K562 (cell line): Measurements from ENCODE around the gene MANBA. TPM values are rescaled to one million over a fixed set of nuclear protein-coding genes. Genes with fewer than 3 reads are reported as not detected.

ENCODE experiments used
- ATAC-seq: fragments of 200-7000 bp; cut with Tn5 transposase; 3 replicates; pipeline ENCODE4 v1.9.1; 2020; ENCODE audit warnings: moderate library complexity
- BruUV-seq: library from RNA; stranded (reverse); fragments of 400-500 nt; replicated peaks from 2 replicates; lab custom pipeline; 2021; lab: Mats Ljungman, UMichigan
- CTCF ChIA-PET: fragments of 300-600 bp; formaldehyde crosslinking; extraction: SDS; loops from one replicate; lab custom pipeline; 2021; ENCODE audit warnings: low intra/inter-chr PET ratio; lab: Yijun Ruan, JAX
- POLR2A ChIA-PET: fragments of 300-600, 350-650 bp; sonication (Branson Sonifier 250); formaldehyde crosslinking; extraction: SDS; loops from one replicate; lab custom pipeline; 2021; ENCODE audit warnings: antibody characterized with exemption, inconsistent platforms; lab: Yijun Ruan, JAX
- DNase-seq, 4 experiments: peaks; one replicate each; pipeline versions ENCODE4 v3.0.0 to v3.0.0-alpha.2; 2011 to 2018; ENCODE audit warnings: low spot score in 3 of 4, mixed read lengths in 3 of 4; ENCODE audit errors: extremely low read depth in 1 of 4
- FAIRE-seq: peaks from 2 replicates; lab custom pipeline; 2011; peaks lifted over from hg19 to GRCh38; lab: Jason Lieb, UNC
- H2AFZ ChIP-seq: 2 replicates; pipeline ENCODE4 v1.6.0; 2011; ENCODE audit warnings: low read depth, low read length, control low read depth, inconsistent platforms
- H3K27ac ChIP-seq: fragments of 200-600 bp; 3 replicates; pipeline ENCODE4 v1.8.0; 2011; ENCODE audit warnings: low read depth, mild to moderate bottlenecking, control low read depth, inconsistent platforms, low read length, moderate library complexity, mixed read lengths; ENCODE audit errors: extremely low read depth
- H3K27me3 ChIP-seq, 2 experiments: fragments of 300-600 bp in 1 of 2; 2 replicates in 1 of 2; 3 replicates in 1 of 2; pipeline versions ENCODE4 v1.6.0 to v1.8.0; 2011; ENCODE audit warnings: inconsistent platforms in 2 of 2, low read length in 2 of 2, mild to moderate bottlenecking in 1 of 2, mixed read lengths in 1 of 2, moderate library complexity in 1 of 2; ENCODE audit not compliant: control insufficient read depth in 2 of 2, insufficient read depth in 2 of 2
- H3K36me3 ChIP-seq: fragments of 300-600 bp; 3 replicates; pipeline ENCODE4 v1.8.0; 2011; ENCODE audit warnings: mild to moderate bottlenecking, low read length, inconsistent platforms; ENCODE audit not compliant: control insufficient read depth, insufficient read depth
- H3K4me1 ChIP-seq, 2 experiments: fragments of 200-600 bp in 1 of 2; replicated peaks in 1 of 2; 2 replicates in 1 of 2; 3 replicates in 1 of 2; pipeline versions ENCODE4 v1.5.1 to v1.8.0; 2011; ENCODE audit warnings: inconsistent platforms in 2 of 2, low read length in 2 of 2, mild to moderate bottlenecking in 1 of 2, mixed read lengths in 1 of 2, moderate library complexity in 1 of 2; ENCODE audit not compliant: control insufficient read depth in 2 of 2, insufficient read depth in 2 of 2
- H3K4me2 ChIP-seq: 2 replicates; pipeline ENCODE4 v1.6.1; 2011; ENCODE audit warnings: low read length, control low read depth, inconsistent platforms, mixed read lengths; ENCODE audit not compliant: insufficient read depth
- H3K4me3 ChIP-seq: fragments of 200-600 bp; sonication (generic), shearing (Covaris generic); 2 replicates; pipeline ENCODE4 v1.5.1; 2016; ENCODE audit warnings: control low read depth, inconsistent platforms
- H3K79me2 ChIP-seq: fragments of 200-600 bp; 3 replicates; pipeline ENCODE4 v1.8.0; 2011; ENCODE audit warnings: low read length, inconsistent platforms; ENCODE audit not compliant: control insufficient read depth, insufficient read depth
- H3K9ac ChIP-seq, 2 experiments: 2 replicates each; pipeline versions ENCODE4 v1.6.0 to v1.6.1; 2011; ENCODE audit warnings: low read depth in 2 of 2, low read length in 2 of 2, control low read depth in 1 of 2, inconsistent platforms in 1 of 2, mild to moderate bottlenecking in 1 of 2, mixed read lengths in 1 of 2; ENCODE audit not compliant: insufficient read depth in 1 of 2
- H3K9me1 ChIP-seq: one replicate; pipeline ENCODE4 v1.6.0; 2011; ENCODE audit warnings: inconsistent platforms, mild to moderate bottlenecking, low read length, moderate library complexity; ENCODE audit not compliant: control insufficient read depth, insufficient read depth
- H3K9me3 ChIP-seq: replicated peaks from 2 replicates; pipeline ENCODE4 v1.5.1; 2011; ENCODE audit warnings: low read depth, low read length, inconsistent platforms; ENCODE audit not compliant: control insufficient read depth, insufficient read depth
- H4K20me1 ChIP-seq: replicated peaks from 2 replicates; pipeline ENCODE4 v1.6.1; 2011; ENCODE audit warnings: low read length, inconsistent platforms, mixed read lengths; ENCODE audit not compliant: control insufficient read depth, insufficient read depth
- ATF3 ChIP-seq, 2 experiments: fragments of 450-650 bp in 1 of 2; sonication (generic) in 1 of 2; formaldehyde crosslinking in 1 of 2; IDR thresholded peaks in 1 of 2; conservative IDR thresholded peaks in 1 of 2; 2 replicates each; pipeline versions ENCODE4 v1.6.1 to v1.8.1; 2016 to 2023; ENCODE audit warnings: mild to moderate bottlenecking in 2 of 2, moderate library complexity in 2 of 2, inconsistent platforms in 1 of 2, missing genetic modification reagents in 1 of 2
- CBFA2T3 ChIP-seq: fragments of 450-650 bp; IDR thresholded peaks from 2 replicates; pipeline ENCODE4 v1.6.1; 2017
- JUN ChIP-seq, 2 experiments: sonication (generic) in 1 of 2; formaldehyde crosslinking in 1 of 2; IDR thresholded peaks; 2 replicates each; pipeline versions ENCODE4 v1.6.1 to v1.8.0; 2012 to 2022; ENCODE audit warnings: borderline replicate concordance in 2 of 2, mild to moderate bottlenecking in 2 of 2, improper control_type of control experiment in 1 of 2, low read depth in 1 of 2, low read length in 1 of 2, missing genetic modification reagents in 1 of 2
- MAFF ChIP-seq: IDR thresholded peaks from 2 replicates; pipeline ENCODE4 v1.6.1; 2012; ENCODE audit warnings: low read length, improper control_type of control experiment
- MAFG ChIP-seq: fragments of 450-650 bp; conservative IDR thresholded peaks from 2 replicates; pipeline ENCODE4 v1.6.1; 2016; ENCODE audit warnings: missing genetic modification characterization, missing compliant biosample characterization
- MTA1 ChIP-seq: fragments of 450-650 bp; IDR thresholded peaks from 2 replicates; pipeline ENCODE4 v1.6.1; 2017; ENCODE audit warnings: borderline replicate concordance
- NBN ChIP-seq: fragments of 450-650 bp; IDR thresholded peaks from 2 replicates; pipeline ENCODE4 v1.6.1; 2016; ENCODE audit warnings: low read depth, mild to moderate bottlenecking
- POLR2AphosphoS2 ChIP-seq: IDR thresholded peaks from 2 replicates; pipeline ENCODE4 v1.6.1; 2012; ENCODE audit warnings: low read length, improper control_type of control experiment
- RB1 ChIP-seq: fragments of 450-650 bp; IDR thresholded peaks from 2 replicates; pipeline ENCODE4 v1.6.1; 2017; ENCODE audit warnings: low read depth, mild to moderate bottlenecking
- XRCC4 ChIP-seq: IDR thresholded peaks from one replicate; pipeline ENCODE4 v1.6.1; 2011; ENCODE audit not compliant: insufficient read depth, insufficient read length; ENCODE audit errors: extremely low read depth
- ZNF232 ChIP-seq: sonication (generic); formaldehyde crosslinking; IDR thresholded peaks from 2 replicates; pipeline ENCODE4 v1.8.0; 2022; ENCODE audit warnings: mild to moderate bottlenecking, missing genetic modification reagents
- WGBS: fragments of 100-300 bp; shearing (Covaris generic); methylation state at CpG from one replicate; pipeline ENCODE4 v1.1.6; 2016; ENCODE audit warnings: low coverage, mixed read lengths; ENCODE audit not compliant: insufficient coverage; ENCODE audit errors: missing lambda C conversion rate; 5-methylcytosine and 5-hydroxymethylcytosine counted together
- in situ Hi-C: fragments of 300-500 bp; cut with MboI; formaldehyde crosslinking; loops from 4 replicates; pipeline ENCODE4 v1.15.0; 2018; ENCODE audit warnings: inconsistent platforms, mixed read lengths
- intact Hi-C: fragments of 100-400 bp; cut with micrococcal nuclease; formaldehyde crosslinking; loops from 2 replicates; pipeline ENCODE4 v1.14.2; 2022
- polyA plus RNA-seq, 8 experiments: library from polyadenylated mRNA; depleted of rRNA in 4 of 8; stranded (reverse) in 5 of 8; unstranded in 3 of 8; fragments of >200 nt; fragmentation: Nextera tagmentation in 2 of 8; fragmentation: Illumina TruSeq in 1 of 8; extraction: Ambion mirVana in 2 of 8; extraction: Trizol in 1 of 8; gene quantifications; 2 replicates each; pipeline versions ENCODE4 v1.2.1 to v1.2.3, GENCODE V29; 2011 to 2014; ENCODE audit warnings: inconsistent platforms in 1 of 8, missing spikeins in 1 of 8
- total RNA-seq, 7 experiments: library from RNA; depleted of rRNA in 6 of 7; stranded (reverse); fragments of >200 nt in 6 of 7; fragmentation: Illumina TruSeq in 2 of 7; extraction: Trizol in 2 of 7; gene quantifications; 2 replicates each; pipeline versions ENCODE4 v1.2.1 to v1.2.3, GENCODE V29; 2011 to 2021; ENCODE audit warnings: low replicate concordance in 1 of 7
- TF ChIP-seq, protein P1 (sequence below): fragments of 450-650 bp; conservative IDR thresholded peaks from 2 replicates; pipeline ENCODE4 v1.6.1; 2016; ENCODE audit warnings: missing genetic modification characterization, low read depth, mild to moderate bottlenecking, control low read depth, missing compliant biosample characterization

MANBA gene
- total and polyA plus RNA-seq, 9 of the 15 experiments (the other 6 are each of a cell fraction or from before 2014, with no cell fraction given): 1.8 to 12.9 (median 7.7) TPM

- peak; percentile 90 for TF ChIP-seq ATF3 (IDR thresholded peaks at IDR 0.05)
- TF ChIP-seq ATF3 (CRISPR knock-in tag; conservative IDR thresholded peaks at IDR 0.05): no peak
- TF ChIP-seq MAFG (tag): peak; percentile 99
- TF ChIP-seq ZNF232 (CRISPR knock-in tag): no peak
- no peak for TF ChIP-seq XRCC4
- no peak for TF ChIP-seq NBN
- 0 out of 2 replicates have a peak, but pooled peaks have one; percentile 44 for TF ChIP-seq MTA1
- TF ChIP-seq MAFF: peak; percentile 99
- TF ChIP-seq CBFA2T3: peak; percentile 83
- TF ChIP-seq JUN (IDR thresholded peaks at IDR 0.05; ENCODE audit: borderline replicate concordance, low read depth, low read length): peak; percentile 42; the same call in 1 of the 2 replicates
- no peak for TF ChIP-seq JUN (CRISPR knock-in tag; IDR thresholded peaks at IDR 0.05; ENCODE audit: borderline replicate concordance)
These were observed 19.8 kb upstream of the MANBA start (continued) for GRCh38 chr4:102780476-102781144.

DNA sequence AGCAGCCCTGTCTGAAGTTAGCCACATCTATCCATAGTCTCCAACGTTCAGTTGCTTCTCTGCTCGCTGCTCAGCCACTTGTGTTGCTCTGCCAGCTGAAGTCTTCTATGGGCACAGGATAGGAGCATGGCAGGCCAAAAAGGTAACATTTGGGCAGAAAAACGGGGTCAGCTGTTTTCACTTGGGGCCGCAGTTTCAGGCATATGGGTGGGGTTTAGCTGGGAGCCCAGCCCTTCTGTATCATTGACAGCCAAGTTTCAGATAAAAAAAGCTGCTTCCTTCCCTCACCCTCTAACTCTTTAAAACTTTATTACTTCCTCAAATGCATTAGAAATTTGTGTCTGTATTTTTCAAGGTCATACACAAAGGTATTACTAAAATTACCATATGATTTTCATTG, 18.4 kb upstream of the MANBA start:
- no peak overlapping the region for H3K27ac ChIP-seq
- no peaks in the 10 kb centered on the region for H3K9me3 ChIP-seq
- in situ Hi-C loops (no loop called here), intact Hi-C loops (no loop called here)
- no peaks in the 10 kb centered on the region for H3K9me1 ChIP-seq
- no peaks in the 10 kb centered on the region for H4K20me1 ChIP-seq
- H3K79me2 ChIP-seq: no peaks in the 10 kb centered on the region
- ATAC-seq: no peak
- H2AFZ ChIP-seq: peak overlapping the region; percentile 64
- no peak for FAIRE-seq
- no peaks in the 10 kb centered on the region for H3K27me3 ChIP-seq
- CTCF ChIA-PET: no interaction called here
- POLR2A ChIA-PET: no interaction called here
- no peak overlapping the region for H3K4me3 ChIP-seq
- 27% methylated on average over 3 of the region's 4 CpGs for WGBS
- H3K36me3 ChIP-seq: no peaks in the 10 kb centered on the region
- no peak for DNase-seq
- H3K4me1 ChIP-seq: peaks cover 7 to 18% of the 10 kb centered on the region in 2 experiments; a peak in 3 of 5 replicates
- BruUV-seq: no TSS peak
- H3K4me2 ChIP-seq: no peak overlapping the region; the same call in 1 of the 2 replicates
- H3K9ac ChIP-seq: peak overlapping the region in 1 of 2 experiments; percentile 47; a peak in 1 of 4 replicates
- TF ChIP-seq, protein P1, sequence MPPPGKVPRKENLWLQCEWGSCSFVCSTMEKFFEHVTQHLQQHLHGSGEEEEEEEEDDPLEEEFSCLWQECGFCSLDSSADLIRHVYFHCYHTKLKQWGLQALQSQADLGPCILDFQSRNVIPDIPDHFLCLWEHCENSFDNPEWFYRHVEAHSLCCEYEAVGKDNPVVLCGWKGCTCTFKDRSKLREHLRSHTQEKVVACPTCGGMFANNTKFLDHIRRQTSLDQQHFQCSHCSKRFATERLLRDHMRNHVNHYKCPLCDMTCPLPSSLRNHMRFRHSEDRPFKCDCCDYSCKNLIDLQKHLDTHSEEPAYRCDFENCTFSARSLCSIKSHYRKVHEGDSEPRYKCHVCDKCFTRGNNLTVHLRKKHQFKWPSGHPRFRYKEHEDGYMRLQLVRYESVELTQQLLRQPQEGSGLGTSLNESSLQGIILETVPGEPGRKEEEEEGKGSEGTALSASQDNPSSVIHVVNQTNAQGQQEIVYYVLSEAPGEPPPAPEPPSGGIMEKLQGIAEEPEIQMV (tag): peak; percentile 54; the same call in 1 of the 2 replicates
- TF ChIP-seq POLR2AphosphoS2 (no peak), RB1 (no peak)
